SK-N-SH (cell line): ENCODE measurements around the gene SRF.

Experiments
- EP300 ChIP-seq, 2 experiments: IDR thresholded peaks; 2 replicates each; pipeline versions ENCODE4 v1.4.0 to v1.6.1; 2012; ENCODE audit warnings: borderline replicate concordance in 1 of 2, low read depth in 1 of 2, low read length in 1 of 2
- EZH2phosphoT487 ChIP-seq: fragments of 200-600 bp; sonication (generic); IDR thresholded peaks from 2 replicates; pipeline ENCODE4 v1.6.1; 2017; ENCODE audit warnings: low read depth, mixed run types, mild to moderate bottlenecking, antibody characterized with exemption, moderate library complexity, borderline replicate concordance
- FOXM1 ChIP-seq: IDR thresholded peaks from 2 replicates; pipeline ENCODE4 v1.4.0; 2012; ENCODE audit warnings: low read depth, mild to moderate bottlenecking
- JUND ChIP-seq: IDR thresholded peaks from 2 replicates; pipeline ENCODE4 v1.4.0; 2012
- POLR2AphosphoS5 ChIP-seq: IDR thresholded peaks from 2 replicates; pipeline ENCODE4 v1.6.1; 2012; ENCODE audit warnings: low read depth, low read length
- REST ChIP-seq: IDR thresholded peaks from 2 replicates; pipeline ENCODE4 v1.6.1; 2012; ENCODE audit warnings: mild to moderate bottlenecking, low read depth, low read length, moderate library complexity
- RXRA ChIP-seq: IDR thresholded peaks from 2 replicates; pipeline ENCODE4 v1.4.0; 2012; ENCODE audit warnings: low read depth, mild to moderate bottlenecking, borderline replicate concordance
- TEAD4 ChIP-seq: IDR thresholded peaks from 2 replicates; pipeline ENCODE4 v1.4.0; 2012; ENCODE audit warnings: mild to moderate bottlenecking, borderline replicate concordance; ENCODE audit not compliant: insufficient read depth
- YY1 ChIP-seq: IDR thresholded peaks from 2 replicates; pipeline ENCODE4 v1.4.0; 2012; ENCODE audit warnings: low read depth, mild to moderate bottlenecking
- TF ChIP-seq, protein P1 (sequence below): fragments of 200-600 bp; sonication (generic); IDR thresholded peaks from 2 replicates; pipeline ENCODE4 v1.6.1; 2017; ENCODE audit warnings: antibody characterized with exemption, mild to moderate bottlenecking, moderate library complexity
- TF ChIP-seq, protein P2 (sequence below): IDR thresholded peaks from 2 replicates; pipeline ENCODE4; 2012

DNA sequence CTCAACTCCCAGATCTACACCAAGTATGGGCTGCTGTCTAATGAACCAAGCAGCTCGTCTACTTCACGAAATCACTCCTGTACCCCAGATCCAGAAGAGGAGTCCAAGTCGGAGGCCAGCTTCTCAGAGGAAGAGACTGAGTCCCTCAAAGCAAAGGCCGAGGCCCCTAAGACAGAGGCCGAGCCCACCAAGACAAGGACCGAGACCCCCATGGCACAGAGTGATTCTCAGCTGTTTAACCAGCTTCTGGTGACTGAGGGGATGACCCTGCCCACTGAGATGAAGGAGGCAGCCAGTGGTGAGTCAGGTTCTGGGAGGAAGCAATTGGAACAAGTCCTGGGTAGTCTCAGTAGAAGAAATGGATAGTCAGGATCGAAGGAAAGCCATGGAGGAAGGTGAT lies 16.8 kb downstream of the SRF start:
- TF ChIP-seq, protein P1, sequence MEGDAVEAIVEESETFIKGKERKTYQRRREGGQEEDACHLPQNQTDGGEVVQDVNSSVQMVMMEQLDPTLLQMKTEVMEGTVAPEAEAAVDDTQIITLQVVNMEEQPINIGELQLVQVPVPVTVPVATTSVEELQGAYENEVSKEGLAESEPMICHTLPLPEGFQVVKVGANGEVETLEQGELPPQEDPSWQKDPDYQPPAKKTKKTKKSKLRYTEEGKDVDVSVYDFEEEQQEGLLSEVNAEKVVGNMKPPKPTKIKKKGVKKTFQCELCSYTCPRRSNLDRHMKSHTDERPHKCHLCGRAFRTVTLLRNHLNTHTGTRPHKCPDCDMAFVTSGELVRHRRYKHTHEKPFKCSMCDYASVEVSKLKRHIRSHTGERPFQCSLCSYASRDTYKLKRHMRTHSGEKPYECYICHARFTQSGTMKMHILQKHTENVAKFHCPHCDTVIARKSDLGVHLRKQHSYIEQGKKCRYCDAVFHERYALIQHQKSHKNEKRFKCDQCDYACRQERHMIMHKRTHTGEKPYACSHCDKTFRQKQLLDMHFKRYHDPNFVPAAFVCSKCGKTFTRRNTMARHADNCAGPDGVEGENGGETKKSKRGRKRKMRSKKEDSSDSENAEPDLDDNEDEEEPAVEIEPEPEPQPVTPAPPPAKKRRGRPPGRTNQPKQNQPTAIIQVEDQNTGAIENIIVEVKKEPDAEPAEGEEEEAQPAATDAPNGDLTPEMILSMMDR, result no peak
- TF ChIP-seq FOXM1 (no peak), TEAD4 (no peak), EZH2phosphoT487 (no peak), YY1 (no peak), REST (no peak), RXRA (no peak), POLR2AphosphoS5 (no peak), JUND (no peak), EP300 (IDR thresholded peaks at IDR 0.05; ENCODE audit: borderline replicate concordance in 1 of 2, low read depth in 1 of 2, low read length in 1 of 2) (no peak)
- TF ChIP-seq, protein P2, sequence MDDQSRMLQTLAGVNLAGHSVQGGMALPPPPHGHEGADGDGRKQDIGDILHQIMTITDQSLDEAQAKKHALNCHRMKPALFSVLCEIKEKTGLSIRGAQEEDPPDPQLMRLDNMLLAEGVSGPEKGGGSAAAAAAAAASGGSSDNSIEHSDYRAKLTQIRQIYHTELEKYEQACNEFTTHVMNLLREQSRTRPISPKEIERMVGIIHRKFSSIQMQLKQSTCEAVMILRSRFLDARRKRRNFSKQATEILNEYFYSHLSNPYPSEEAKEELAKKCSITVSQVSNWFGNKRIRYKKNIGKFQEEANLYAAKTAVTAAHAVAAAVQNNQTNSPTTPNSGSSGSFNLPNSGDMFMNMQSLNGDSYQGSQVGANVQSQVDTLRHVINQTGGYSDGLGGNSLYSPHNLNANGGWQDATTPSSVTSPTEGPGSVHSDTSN, result no peak
